GM12878 (cell line): ENCODE measurements around the gene UGT8. TPM values are rescaled to one million over a fixed set of nuclear protein-coding genes. Genes with fewer than 3 reads are reported as not detected.

Experiments used
- ATF3 ChIP-seq: IDR thresholded peaks from 2 replicates; pipeline ENCODE4 v1.6.1; 2011; ENCODE audit warnings: low read depth, mild to moderate bottlenecking, low read length, moderate library complexity, borderline replicate concordance; ENCODE audit errors: extremely low read depth
- BACH1 ChIP-seq: fragments of 450-650 bp; IDR thresholded peaks from 2 replicates; pipeline ENCODE4 v1.6.1; 2017; ENCODE audit warnings: mild to moderate bottlenecking, borderline replicate concordance
- CHD4 ChIP-seq: fragments of 200-600 bp; sonication (generic); IDR thresholded peaks from 2 replicates; pipeline ENCODE4 v1.6.1; 2016; ENCODE audit warnings: mild to moderate bottlenecking
- CTCF ChIP-seq, 3 experiments: IDR thresholded peaks in 2 of 3; conservative IDR thresholded peaks in 1 of 3; 2 replicates each; pipeline ENCODE4 v1.5.1; 2011; ENCODE audit warnings: low read depth in 3 of 3, low read length in 3 of 3, mild to moderate bottlenecking in 3 of 3, control low read depth in 2 of 3, moderate library complexity in 2 of 3, inconsistent platforms in 1 of 3, mixed read lengths in 1 of 3; ENCODE audit not compliant: control insufficient read depth in 2 of 3, insufficient read depth in 1 of 3; ENCODE audit errors: extremely low read depth in 1 of 3
- EED ChIP-seq: sonication (generic); IDR thresholded peaks from 2 replicates; pipeline ENCODE4 v1.6.1; 2016; ENCODE audit warnings: antibody characterized with exemption, low read depth
- GABPA ChIP-seq: IDR thresholded peaks from 2 replicates; pipeline ENCODE4 v1.6.1; 2014; ENCODE audit warnings: antibody characterized with exemption, low read depth, mild to moderate bottlenecking, inconsistent platforms
- HDGF ChIP-seq: fragments of 450-650 bp; IDR thresholded peaks from 2 replicates; pipeline ENCODE4 v1.6.1; 2016; ENCODE audit warnings: antibody characterized with exemption
- IRF3 ChIP-seq: fragments of 450-650 bp; IDR thresholded peaks from 2 replicates; pipeline ENCODE4 v1.6.1; 2014; ENCODE audit warnings: mild to moderate bottlenecking
- JUNB ChIP-seq: IDR thresholded peaks from 2 replicates; pipeline ENCODE4 v1.6.1; 2016; ENCODE audit warnings: antibody characterized with exemption, mild to moderate bottlenecking
- KDM1A ChIP-seq: fragments of 200-600 bp; sonication (generic); IDR thresholded peaks from 2 replicates; pipeline ENCODE4 v1.6.1; 2016; ENCODE audit warnings: borderline replicate concordance
- PAX5 ChIP-seq: IDR thresholded peaks from 2 replicates; pipeline ENCODE4 v1.6.1; 2011; ENCODE audit warnings: low read depth, low read length, borderline replicate concordance
- POLR2A ChIP-seq: IDR thresholded peaks from 2 replicates; pipeline ENCODE4 v1.6.1; 2011; ENCODE audit warnings: low read depth, mild to moderate bottlenecking, low read length
- RAD51 ChIP-seq: fragments of 450-650 bp; IDR thresholded peaks from 2 replicates; pipeline ENCODE4 v1.6.1; 2016; ENCODE audit warnings: moderate library complexity, mild to moderate bottlenecking, inconsistent platforms
- RELB ChIP-seq: fragments of 450-650 bp; IDR thresholded peaks from 2 replicates; pipeline ENCODE4 v1.6.1; 2017; ENCODE audit warnings: low read depth, mild to moderate bottlenecking, moderate library complexity
- RUNX3 ChIP-seq: IDR thresholded peaks from 2 replicates; pipeline ENCODE4 v1.6.1; 2012; ENCODE audit warnings: low read length, inconsistent platforms
- SMARCA5 ChIP-seq: fragments of 450-650 bp; IDR thresholded peaks from 2 replicates; pipeline ENCODE4 v1.6.1; 2017; ENCODE audit warnings: mild to moderate bottlenecking
- SMC3 ChIP-seq: IDR thresholded peaks from 2 replicates; pipeline ENCODE4 v1.6.1; 2011; ENCODE audit warnings: low read length, improper control_type of control experiment, borderline replicate concordance
- TAF1 ChIP-seq: IDR thresholded peaks from 2 replicates; pipeline ENCODE4 v1.6.1; 2011; ENCODE audit warnings: mild to moderate bottlenecking, low read depth, low read length, borderline replicate concordance
- TCF3 ChIP-seq: IDR thresholded peaks from 2 replicates; pipeline ENCODE4 v1.6.1; 2012; ENCODE audit warnings: low read depth, mild to moderate bottlenecking, low read length, borderline replicate concordance; ENCODE audit not compliant: insufficient read depth
- USF1 ChIP-seq: IDR thresholded peaks from 2 replicates; pipeline ENCODE4 v1.6.1; 2011; ENCODE audit warnings: borderline replicate concordance, low read depth, mild to moderate bottlenecking, moderate library complexity, mixed read lengths, low read length; ENCODE audit not compliant: insufficient read depth; ENCODE audit errors: extremely low read length
- ZNF274 ChIP-seq: IDR thresholded peaks from one replicate; pipeline ENCODE4 v1.8.0; 2011; ENCODE audit not compliant: insufficient read length, insufficient read depth
- polyA plus RNA-seq, 11 experiments: library from polyadenylated mRNA; depleted of rRNA in 4 of 11; unstranded in 6 of 11; stranded (reverse) in 5 of 11; fragments of >200 nt; fragmentation: Nextera tagmentation in 4 of 11; fragmentation: Illumina TruSeq in 1 of 11; extraction: Ambion mirVana in 4 of 11; extraction: Trizol in 1 of 11; gene quantifications; 1 replicate in 1 of 11; 2 replicates in 10 of 11; pipeline versions ENCODE4 v1.2.1 to v1.2.3, GENCODE V29; 2011 to 2016; ENCODE audit warnings: inconsistent platforms in 2 of 11, missing spikeins in 2 of 11, low read depth in 1 of 11
- total RNA-seq, 4 experiments: library from RNA; depleted of rRNA in 3 of 4; stranded (reverse); fragments of >200 nt in 3 of 4; fragmentation: Illumina TruSeq in 1 of 4; extraction: Trizol in 1 of 4; gene quantifications; 2 replicates each; pipeline versions ENCODE4 v1.2.1 to v1.2.3, GENCODE V29; 2013 to 2021
- TF ChIP-seq, protein P1 (sequence below): IDR thresholded peaks from 2 replicates; pipeline ENCODE4 v1.6.1; 2011; ENCODE audit warnings: mild to moderate bottlenecking, low read depth, low read length, moderate library complexity; ENCODE audit not compliant: insufficient replicate concordance

The UGT8 gene
- total and polyA plus RNA-seq, 10 of the 15 experiments (the other 5 are each of a cell fraction or from before 2014, with no cell fraction given): 0.16 to 1.1 (median 0.49) TPM

GRCh38 chr4:114603497-114603896 lies 4.9 kb downstream of the UGT8 start (continued):
- TF ChIP-seq PAX5 (peak; percentile 92), CHD4 (no peak), POLR2A (no peak), HDGF (no peak), CTCF (IDR thresholded peaks at IDR 0.05 in 2 of 3, conservative IDR thresholded peaks at IDR 0.05 in 1 of 3; ENCODE audit: control insufficient read depth in 2 of 3, extremely low read depth in 1 of 3, insufficient read depth in 1 of 3, low read depth in 3 of 3, low read length in 3 of 3) (no peak), TAF1 (no peak), USF1 (no peak), KDM1A (no peak), RUNX3 (peak; percentile 84), SMC3 (no peak; the same call in 1 of the 2 replicates), ATF3 (no peak), EED (peak; percentile 76), GABPA (peak; percentile 51; the same call in 1 of the 2 replicates), TCF3 (no peak), JUNB (peak; percentile 76), ZNF274 (no peak), SMARCA5 (no peak), RELB (peak; percentile 84), RAD51 (no peak), BACH1 (peak; percentile 94), IRF3 (no peak)
- TF ChIP-seq, protein P1, sequence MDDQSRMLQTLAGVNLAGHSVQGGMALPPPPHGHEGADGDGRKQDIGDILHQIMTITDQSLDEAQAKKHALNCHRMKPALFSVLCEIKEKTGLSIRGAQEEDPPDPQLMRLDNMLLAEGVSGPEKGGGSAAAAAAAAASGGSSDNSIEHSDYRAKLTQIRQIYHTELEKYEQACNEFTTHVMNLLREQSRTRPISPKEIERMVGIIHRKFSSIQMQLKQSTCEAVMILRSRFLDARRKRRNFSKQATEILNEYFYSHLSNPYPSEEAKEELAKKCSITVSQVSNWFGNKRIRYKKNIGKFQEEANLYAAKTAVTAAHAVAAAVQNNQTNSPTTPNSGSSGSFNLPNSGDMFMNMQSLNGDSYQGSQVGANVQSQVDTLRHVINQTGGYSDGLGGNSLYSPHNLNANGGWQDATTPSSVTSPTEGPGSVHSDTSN: no peak
